Measurements from ENCODE around the gene NLE1. TPM values are rescaled to one million over a fixed set of nuclear protein-coding genes. Genes with fewer than 3 reads are reported as not detected.
A peak's percentile ranks its signal among the peaks of the same experiment; 100 is the strongest.

NLE1 gene
- total and polyA plus RNA-seq, 2 experiments from 2014 or later, result 6.8 to 18.5 TPM

DNA sequence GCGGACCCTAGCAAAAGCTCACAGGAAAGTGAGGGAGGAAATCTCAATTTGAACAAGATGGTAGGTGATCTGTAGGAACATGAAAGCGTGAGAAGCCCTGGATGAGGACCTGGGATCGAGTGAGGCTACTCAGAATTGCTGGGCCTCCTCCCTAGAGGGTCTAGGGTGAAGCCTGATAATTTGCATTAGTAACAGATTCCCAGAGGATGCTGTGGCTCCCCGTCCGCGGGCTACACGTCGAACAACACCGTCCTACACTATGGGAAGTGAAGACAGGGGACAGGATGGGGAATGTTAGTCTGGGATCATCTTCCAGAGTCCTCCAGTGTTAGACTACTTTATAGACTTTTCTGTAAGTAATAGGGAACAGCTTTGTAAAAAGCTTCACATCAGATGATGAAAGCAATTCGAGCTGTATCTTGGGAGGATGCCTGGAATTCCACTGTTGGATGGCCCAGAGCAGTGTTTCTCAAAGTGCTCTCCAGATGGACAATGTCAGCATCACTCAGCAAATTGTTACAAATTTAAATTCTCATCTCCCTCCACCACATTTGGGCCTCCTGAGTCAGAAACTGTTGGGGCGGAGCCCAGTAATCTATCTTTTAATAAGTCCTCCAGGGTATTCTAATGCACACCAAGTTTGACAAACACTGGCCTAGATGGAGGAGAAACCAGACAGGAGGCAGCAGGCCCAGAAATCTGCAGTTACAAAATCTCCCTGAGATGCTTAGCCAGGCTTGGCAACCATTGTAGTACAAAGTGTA, 14.2 kb downstream of the NLE1 start:
- Histone ChIP-seq H3K79me2 (ENCODE audit: insufficient read depth) (no peaks in the 10 kb centered on the region), H3K9me2 (ENCODE audit: insufficient read depth) (no peaks in the 10 kb centered on the region), H3K4me1 (ENCODE audit: insufficient read depth) (peaks cover 24% of the 10 kb centered on the region), H3K36me3 (ENCODE audit: low read depth) (no peaks in the 10 kb centered on the region; the same call in 1 of the 2 replicates), H3K9me3 (ENCODE audit: low read depth) (no peaks in the 10 kb centered on the region), H3K4me2 (ENCODE audit: unreplicated experiment) (peak overlapping the region; percentile 39), H3F3A (ENCODE audit: insufficient read depth) (0 out of 2 replicates have a peak, but pooled peaks cover 20% of the 10 kb centered on the region), H2AFZ (0 out of 2 replicates have a peak overlapping the region, but pooled peaks have one; percentile 17), H3K27ac (peak overlapping the region; percentile 73), H3K4me3 (no peak overlapping the region), H4K20me1 (ENCODE audit: insufficient read depth) (no peaks in the 10 kb centered on the region), H3K9ac (peak overlapping the region; percentile 32), H3K27me3 (replicated peaks; ENCODE audit: insufficient read depth) (no peaks in the 10 kb centered on the region)
- TF ChIP-seq EZH2 (IDR thresholded peaks at IDR 0.05; ENCODE audit: insufficient read depth, poor library complexity, severe bottlenecking) (no peak), EZH2phosphoT487 (IDR thresholded peaks at IDR 0.05; ENCODE audit: insufficient read depth, low read depth) (no peak)
- in situ Hi-C loops (cut with MboI), result no loop called here
- 18 to 21% methylated on average over 11 of the region's 11 CpGs for WGBS, 2 experiments (ENCODE audit: low coverage in 1 of 2, low lambda C conversion rate in 2 of 2, missing lambda C conversion rate in 2 of 2)
- peak; percentile 76 for DNase-seq

DNA sequence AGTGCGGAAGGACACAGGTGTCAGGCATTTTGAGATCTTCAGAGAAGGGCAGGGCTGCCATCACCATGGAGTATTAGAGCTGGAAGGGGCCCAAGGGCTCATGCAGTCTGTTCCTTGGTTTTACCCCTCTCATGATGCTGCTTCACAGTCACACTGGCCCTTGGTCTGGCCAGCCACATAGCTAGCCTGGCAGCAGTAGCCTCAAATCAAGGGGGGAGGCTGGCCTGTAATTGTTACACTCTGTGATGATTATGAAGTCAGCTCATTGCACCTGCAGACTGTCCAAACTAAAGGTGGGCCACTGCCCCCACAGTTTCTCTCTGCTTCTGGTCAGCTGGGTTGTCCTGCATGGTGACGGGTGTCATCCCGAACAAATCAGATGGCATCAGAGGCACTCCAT, 20.8 kb downstream of the NLE1 start, which contains the start of gene FNDC8:
Gene FNDC8, plus strand, starts transcription at position 301 of the 400 bp plus-strand sequence. Its CDS starts 79 bp downstream, at position 380.
- Histone ChIP-seq H3K4me2 (ENCODE audit: unreplicated experiment) (no peak within 1 kb of the TSS), H4K20me1 (ENCODE audit: insufficient read depth) (no peaks in the 10 kb centered on the region), H2AFZ (no peak within 1 kb of the TSS), H3F3A (ENCODE audit: insufficient read depth) (no peaks in the 10 kb centered on the region), H3K4me1 (ENCODE audit: insufficient read depth) (no peaks in the 10 kb centered on the region), H3K27ac (no peak within 1 kb of the TSS), H3K9me2 (ENCODE audit: insufficient read depth) (no peaks in the 10 kb centered on the region), H3K36me3 (ENCODE audit: low read depth) (no peaks in the 10 kb centered on the region), H3K4me3 (no peak within 1 kb of the TSS), H3K79me2 (ENCODE audit: insufficient read depth) (peaks cover 11% of the 10 kb centered on the region), H3K27me3 (replicated peaks; ENCODE audit: insufficient read depth) (no peaks in the 10 kb centered on the region), H3K9me3 (ENCODE audit: low read depth) (no peaks in the 10 kb centered on the region), H3K9ac (no peak within 1 kb of the TSS)
- TF ChIP-seq EZH2 (IDR thresholded peaks at IDR 0.05; ENCODE audit: insufficient read depth, poor library complexity, severe bottlenecking) (no peak), EZH2phosphoT487 (IDR thresholded peaks at IDR 0.05; ENCODE audit: insufficient read depth, low read depth) (no peak)
- no peak for DNase-seq
- 97 to 98% methylated on average over 3 of the region's 3 CpGs for WGBS, 2 experiments (ENCODE audit: low coverage in 1 of 2, low lambda C conversion rate in 2 of 2, missing lambda C conversion rate in 2 of 2)
- in situ Hi-C loops (cut with MboI), result loop anchor here (25.0 kb wide), 2 partner anchors 584 to 709 kb away; no protein-coding TSS in a partner anchor

DNA sequence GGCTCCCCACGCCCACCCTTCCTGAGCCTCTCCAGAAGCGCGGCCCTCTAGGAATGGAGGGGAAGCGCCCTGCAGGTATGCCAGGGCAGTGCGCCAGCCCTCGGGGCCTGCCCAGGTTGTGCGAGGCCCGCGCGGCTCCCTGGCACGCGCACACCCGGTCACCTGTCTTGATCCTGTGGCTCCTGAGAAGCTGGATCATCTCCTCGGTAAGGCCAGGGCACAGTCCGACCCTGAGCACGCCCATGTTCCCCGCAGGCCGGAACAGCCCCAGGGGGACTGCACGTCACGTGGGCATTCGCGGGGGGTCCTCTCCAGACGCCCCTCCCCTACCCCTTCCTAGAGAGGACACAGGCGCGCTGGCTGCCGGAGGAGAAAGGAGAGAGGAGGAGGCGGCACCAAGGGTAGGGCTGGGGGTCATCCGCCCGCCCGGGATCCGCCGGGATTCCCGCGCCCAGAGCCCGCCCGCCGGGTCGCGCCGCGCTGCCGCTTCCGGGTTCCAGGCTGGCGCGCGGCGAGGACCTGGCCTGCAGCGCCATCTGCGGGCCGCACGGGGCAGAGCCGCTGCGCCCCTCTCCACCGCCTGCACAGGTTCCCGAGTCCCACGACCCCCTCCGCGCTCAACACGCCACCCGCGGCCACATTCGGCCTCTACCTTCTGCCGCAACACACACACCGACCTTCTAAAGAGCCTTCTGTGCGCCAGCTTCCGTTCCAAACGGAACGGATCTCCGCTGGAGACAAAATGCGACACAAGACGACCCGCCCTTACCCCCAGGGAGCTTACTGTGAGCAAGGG, 22.5 kb downstream of the NLE1 start, which contains the start of gene RAD51D:
Gene RAD51D, minus strand, starts transcription at position 491 of the 796 bp plus-strand sequence. Its CDS starts 247 bp downstream, at position 244.
- Histone ChIP-seq H3K4me1 (ENCODE audit: insufficient read depth) (peaks cover 8% of the 10 kb centered on the region), H3K9me2 (ENCODE audit: insufficient read depth) (no peaks in the 10 kb centered on the region), H3K9me3 (ENCODE audit: low read depth) (no peaks in the 10 kb centered on the region), H3K36me3 (ENCODE audit: low read depth) (no peaks in the 10 kb centered on the region), H2AFZ (peak within 1 kb of the TSS; percentile 98), H3F3A (ENCODE audit: insufficient read depth) (0 out of 2 replicates have a peak, but pooled peaks cover 3% of the 10 kb centered on the region), H3K27ac (no peak within 1 kb of the TSS), H3K4me3 (peak within 1 kb of the TSS; percentile 92), H3K79me2 (ENCODE audit: insufficient read depth) (peaks cover 20% of the 10 kb centered on the region), H3K27me3 (replicated peaks; ENCODE audit: insufficient read depth) (no peaks in the 10 kb centered on the region), H3K9ac (peak within 1 kb of the TSS; percentile 86), H4K20me1 (ENCODE audit: insufficient read depth) (no peaks in the 10 kb centered on the region), H3K4me2 (ENCODE audit: unreplicated experiment) (peak within 1 kb of the TSS; percentile 99)
- peak; percentile 86 for DNase-seq
- in situ Hi-C loops (cut with MboI), result loop anchor here (25.0 kb wide), 2 partner anchors 582 to 707 kb away; no protein-coding TSS in a partner anchor
- TF ChIP-seq EZH2phosphoT487 (IDR thresholded peaks at IDR 0.05; ENCODE audit: insufficient read depth, low read depth), result no peak
- TF ChIP-seq EZH2 (IDR thresholded peaks at IDR 0.05; ENCODE audit: insufficient read depth, poor library complexity, severe bottlenecking), result no peak
- WGBS, 2 experiments (ENCODE audit: low coverage in 1 of 2, low lambda C conversion rate in 2 of 2, missing lambda C conversion rate in 2 of 2), result 1% methylated on average over 52 to 53 of the region's 72 CpGs

DNA sequence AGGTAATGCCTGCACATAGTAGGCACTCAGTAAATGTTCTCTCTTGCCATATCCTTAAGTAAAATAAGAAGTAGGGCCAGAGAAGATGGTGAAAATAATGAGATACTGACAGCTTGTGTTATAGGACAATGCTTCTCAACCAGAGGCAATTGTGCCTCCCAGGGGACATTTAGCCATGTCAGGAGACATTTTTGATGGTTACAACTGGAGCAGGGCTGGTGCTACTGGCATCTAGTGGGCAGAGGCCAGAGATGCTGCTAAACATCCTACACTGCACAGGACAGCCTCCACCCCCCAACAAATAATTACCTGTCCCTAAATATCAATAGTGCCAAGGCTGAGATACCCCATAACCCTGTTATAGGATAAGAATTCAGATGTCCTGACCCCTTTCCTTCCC, 24.1 kb downstream of the NLE1 start:
- Histone ChIP-seq H3K36me3 (ENCODE audit: low read depth) (no peaks in the 10 kb centered on the region), H3K4me2 (ENCODE audit: unreplicated experiment) (no peak overlapping the region), H4K20me1 (ENCODE audit: insufficient read depth) (no peaks in the 10 kb centered on the region), H3K27ac (no peak overlapping the region), H3F3A (ENCODE audit: insufficient read depth) (0 out of 2 replicates have a peak, but pooled peaks cover 3% of the 10 kb centered on the region), H3K79me2 (ENCODE audit: insufficient read depth) (peaks cover 24% of the 10 kb centered on the region), H3K9me3 (ENCODE audit: low read depth) (no peaks in the 10 kb centered on the region), H3K27me3 (replicated peaks; ENCODE audit: insufficient read depth) (no peaks in the 10 kb centered on the region), H2AFZ (no peak overlapping the region), H3K4me3 (no peak overlapping the region), H3K4me1 (ENCODE audit: insufficient read depth) (peaks cover 8% of the 10 kb centered on the region), H3K9ac (no peak overlapping the region), H3K9me2 (ENCODE audit: insufficient read depth) (no peaks in the 10 kb centered on the region)
- DNase-seq, result peak; percentile 59
- TF ChIP-seq EZH2phosphoT487 (IDR thresholded peaks at IDR 0.05; ENCODE audit: insufficient read depth, low read depth) (no peak), EZH2 (IDR thresholded peaks at IDR 0.05; ENCODE audit: insufficient read depth, poor library complexity, severe bottlenecking) (no peak)
- in situ Hi-C loops (cut with MboI), result loop anchor here (25.0 kb wide), 2 partner anchors 581 to 706 kb away; no protein-coding TSS in a partner anchor

Data from GM23248 (cell line).